Renal cortical epithelial cell (primary cell): Measurements from ENCODE around the gene MKLN1. TPM values are rescaled to one million over a fixed set of nuclear protein-coding genes. Genes with fewer than 3 reads are reported as not detected.
A peak's percentile ranks its signal among the peaks of the same experiment; 100 is the strongest.
"Not testable (repeated sequence)": the region's sequence is repeated elsewhere in the genome, so short reads cannot be mapped to it uniquely, and the experiment has no call there.

Experiments used
- DNase-seq: peaks from one replicate; pipeline ENCODE4 v3.0.0-alpha.2; 2011; ENCODE audit warnings: low read depth
- total RNA-seq: library from RNA; depleted of rRNA; stranded (reverse); fragments of >200 nt; gene quantifications from 2 replicates; pipeline ENCODE4 v1.2.3, GENCODE V29; 2014

MKLN1 gene
- total RNA-seq, 1 donor from 2014 or later = 76.9 TPM

GRCh38 chr7:131501422-131501821 is 173.7 kb downstream of the MKLN1 start:
- peak; percentile 77 for DNase-seq

DNA sequence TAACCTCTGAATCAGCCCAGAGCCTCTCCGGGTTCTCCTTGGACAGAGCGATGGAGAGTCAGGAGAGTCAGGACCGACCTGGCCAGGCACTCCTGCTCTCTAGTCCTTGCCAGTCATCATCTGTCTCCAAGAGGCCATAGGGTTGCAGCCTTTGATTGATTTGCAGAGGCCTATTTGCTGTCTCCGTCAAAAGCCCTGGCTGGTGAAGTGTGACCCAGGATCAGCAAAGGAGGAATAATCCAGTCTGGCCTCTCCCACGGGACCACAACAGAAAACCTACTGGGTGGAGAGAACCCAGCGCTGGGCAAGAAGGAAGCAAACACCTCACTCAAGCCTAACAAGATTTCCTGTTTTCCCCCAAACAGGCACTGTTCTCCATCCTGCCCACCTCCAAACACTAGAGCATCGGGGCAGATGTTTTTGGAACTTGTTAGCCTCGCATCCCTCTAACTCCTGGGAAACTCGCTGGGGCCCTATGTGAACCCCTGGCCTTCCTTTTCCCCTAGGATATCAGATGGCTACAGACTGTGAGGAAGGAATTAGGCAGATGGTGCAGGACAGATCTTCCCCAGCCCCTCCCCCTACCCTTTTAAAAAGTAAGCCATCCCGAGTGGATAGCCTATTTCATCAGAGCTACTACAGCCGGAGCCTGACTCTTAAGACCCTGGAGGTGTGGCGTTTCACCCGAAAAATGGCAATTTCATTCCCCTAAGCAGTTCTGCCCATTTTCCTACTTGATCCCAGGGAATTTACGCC is 174.4 kb downstream of the MKLN1 start:
- no peak for DNase-seq

DNA sequence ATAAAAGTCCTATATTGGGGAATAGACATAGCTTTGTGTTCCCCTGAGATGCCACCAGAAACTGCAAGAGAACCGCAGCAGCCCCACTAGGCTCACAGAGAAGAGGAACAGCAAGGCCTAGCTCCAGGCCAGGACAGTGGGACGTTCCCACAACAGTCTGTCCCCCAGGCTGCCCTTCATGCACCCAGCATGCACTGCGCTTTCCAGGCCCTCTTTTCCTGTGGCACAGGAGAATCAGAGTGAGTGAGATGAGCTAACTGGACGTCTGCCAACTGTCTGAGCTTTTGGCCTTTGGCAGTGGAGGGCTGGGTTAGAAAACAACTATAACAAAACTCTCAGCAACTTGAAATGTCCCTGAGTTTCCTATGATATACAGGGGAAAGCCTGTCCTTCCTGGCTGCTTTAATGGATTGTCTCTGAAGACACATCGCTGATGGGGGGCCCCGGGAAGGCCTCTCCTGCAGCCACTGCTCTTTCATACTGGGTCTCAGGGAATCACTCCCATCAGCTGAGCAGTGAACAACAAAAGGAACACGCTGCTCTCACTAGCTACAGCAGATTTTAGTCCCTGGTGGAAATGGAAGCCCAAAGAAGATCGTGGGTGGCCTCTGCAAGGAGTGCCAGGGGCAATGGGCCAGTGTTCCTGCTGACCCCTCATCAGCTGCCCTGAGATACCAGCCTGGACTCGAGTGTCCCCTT is 175.3 kb downstream of the MKLN1 start:
- peak; percentile 57 for DNase-seq

DNA sequence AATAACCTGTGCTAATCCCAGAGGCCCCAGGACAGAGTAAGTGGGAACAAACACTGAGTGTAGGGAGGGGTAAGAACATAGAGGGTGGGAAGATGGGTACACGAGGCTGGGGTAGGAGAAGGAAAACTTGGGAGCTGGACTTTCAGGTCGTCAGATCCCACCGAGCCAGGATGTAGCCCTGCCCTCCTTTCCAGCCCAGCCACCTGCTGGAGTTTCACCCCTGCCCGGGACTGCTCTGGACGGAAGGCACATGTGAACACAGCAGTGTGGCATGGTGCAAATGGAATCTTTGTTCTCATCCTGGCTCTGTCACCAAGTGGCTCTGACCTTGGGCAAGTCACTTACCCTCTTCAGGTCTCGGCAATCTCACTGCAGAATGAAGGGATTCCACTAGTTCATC is 176.0 kb downstream of the MKLN1 start:
- DNase-seq = no peak

DNA sequence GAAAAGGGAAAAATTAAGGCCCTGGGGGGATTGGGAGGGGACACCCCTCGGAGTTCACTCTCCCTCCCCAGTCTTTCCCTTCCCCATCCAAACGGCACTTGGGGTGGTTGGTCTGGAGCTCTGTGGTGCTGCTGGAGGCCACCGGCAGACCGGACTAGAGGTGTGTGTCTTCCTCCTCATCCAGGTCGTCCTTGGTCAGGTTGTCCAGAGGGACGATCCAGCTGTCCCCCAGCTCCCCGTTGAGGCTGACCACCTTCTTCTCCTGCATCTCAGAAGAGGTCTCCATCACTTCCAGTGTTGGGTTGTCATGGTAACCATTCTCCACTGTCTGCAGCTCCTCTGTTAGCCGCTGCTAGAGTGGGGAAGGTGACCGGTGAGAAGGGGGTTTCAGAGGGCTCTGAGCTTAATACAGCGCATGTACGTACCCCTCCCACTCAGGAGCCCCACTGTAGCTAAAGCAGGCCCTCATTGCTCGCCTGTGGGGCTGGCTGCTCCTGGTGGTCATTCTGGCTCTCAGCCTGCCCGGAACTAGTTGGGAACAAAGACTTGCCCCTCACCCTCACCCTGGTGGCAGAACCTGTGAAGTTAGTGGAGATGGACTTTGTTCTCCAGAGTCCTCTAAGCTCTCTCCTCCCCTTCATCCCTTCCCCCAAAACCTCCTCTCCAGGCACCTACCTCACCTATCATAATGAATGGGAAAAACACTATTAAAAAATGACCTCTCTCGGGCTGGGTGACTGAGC is 176.7 kb downstream of the MKLN1 start:
- DNase-seq = no peak

DNA sequence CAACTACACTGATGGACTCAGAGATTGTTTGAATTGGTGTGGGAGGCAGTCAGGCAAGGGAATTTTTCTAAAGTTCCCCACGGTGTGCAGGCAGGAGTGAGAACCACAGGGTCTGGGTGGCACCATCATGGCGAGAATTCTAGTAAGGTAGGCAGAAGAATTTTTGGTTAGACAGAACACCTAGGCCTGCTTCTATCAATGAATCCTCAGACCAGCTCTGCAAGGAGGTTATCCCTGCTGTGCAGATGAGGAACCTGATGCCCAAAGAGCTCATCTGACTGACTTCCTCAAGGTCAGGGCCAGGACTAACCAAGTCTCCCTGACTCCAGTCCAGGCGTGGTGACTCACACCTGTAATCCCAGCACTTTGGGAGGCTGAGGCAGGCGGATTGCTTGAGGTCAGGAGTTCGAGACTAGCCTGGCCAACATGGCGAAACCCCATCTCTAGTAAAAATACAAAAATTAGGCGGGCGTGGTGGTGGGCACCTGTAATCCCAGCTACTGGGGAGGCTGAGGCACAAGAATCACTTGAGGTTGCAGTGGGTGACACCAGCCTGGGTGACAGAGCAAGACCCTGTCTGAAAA is 177.5 kb downstream of the MKLN1 start:
- not testable (repeated sequence) for DNase-seq

DNA sequence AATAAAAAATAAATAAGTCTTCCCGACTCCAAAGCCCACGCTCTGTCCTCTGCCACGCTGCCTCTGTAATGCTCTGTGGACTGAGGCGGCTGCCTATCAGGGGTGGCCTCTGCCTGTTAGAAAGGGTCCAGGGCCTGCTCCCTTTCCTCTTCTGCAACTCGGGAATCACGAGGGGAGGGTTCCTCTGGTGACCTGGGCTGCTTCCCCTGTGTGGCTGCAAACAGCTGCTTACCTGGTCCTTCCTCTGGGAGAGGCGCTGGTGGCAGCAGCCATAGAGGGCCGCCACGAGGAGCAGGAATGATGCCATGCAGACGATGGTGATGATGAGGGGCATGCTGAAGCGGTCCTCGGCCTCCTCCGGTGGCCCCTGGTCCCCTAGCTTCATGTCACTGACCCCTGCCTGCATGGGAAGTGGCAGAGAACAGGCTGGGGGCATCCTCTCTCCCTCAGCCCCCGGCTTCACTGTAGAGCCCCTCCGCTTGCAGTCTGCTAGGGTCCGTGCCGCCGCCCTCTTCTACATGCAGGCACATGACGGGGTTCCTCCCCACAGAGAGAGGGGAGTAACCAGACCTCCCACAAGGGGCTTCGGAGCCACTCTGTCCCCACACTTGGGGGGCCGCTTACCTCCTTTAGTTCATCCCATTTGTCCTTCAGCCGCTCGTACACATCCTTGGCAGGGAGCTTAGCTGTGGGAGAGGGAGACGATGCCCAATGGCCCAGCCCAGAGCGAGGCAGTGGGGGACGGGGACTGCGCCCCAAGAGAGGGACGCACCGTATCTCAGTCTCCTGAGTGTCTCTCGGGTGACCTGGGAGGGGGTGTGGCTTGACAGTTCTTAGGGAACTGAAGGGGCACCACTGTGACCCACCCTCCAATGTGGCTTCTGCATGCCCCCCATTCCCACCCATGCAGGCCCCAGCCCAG is 178.2 kb downstream of the MKLN1 start:
- no peak for DNase-seq

DNA sequence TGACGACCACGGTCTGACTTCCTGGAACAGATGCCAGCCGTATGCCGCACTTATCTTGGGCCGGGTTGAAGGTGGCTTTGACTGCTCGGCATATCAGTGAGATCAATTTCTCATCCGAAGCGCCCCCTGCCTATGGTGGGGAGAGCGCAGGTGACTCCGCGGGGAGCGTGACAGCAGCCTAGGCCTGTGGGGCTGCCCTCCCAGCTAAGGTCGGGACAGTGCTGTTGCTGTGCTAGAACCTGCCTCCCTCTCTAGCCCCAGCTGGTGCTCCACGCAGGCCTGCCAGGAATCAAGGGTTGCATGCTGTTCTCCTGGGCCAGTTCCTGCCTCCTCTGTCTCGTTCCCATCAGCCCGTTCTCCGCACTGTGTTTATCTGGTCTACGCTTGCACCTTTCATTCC is 178.9 kb downstream of the MKLN1 start:
- DNase-seq = no peak

DNA sequence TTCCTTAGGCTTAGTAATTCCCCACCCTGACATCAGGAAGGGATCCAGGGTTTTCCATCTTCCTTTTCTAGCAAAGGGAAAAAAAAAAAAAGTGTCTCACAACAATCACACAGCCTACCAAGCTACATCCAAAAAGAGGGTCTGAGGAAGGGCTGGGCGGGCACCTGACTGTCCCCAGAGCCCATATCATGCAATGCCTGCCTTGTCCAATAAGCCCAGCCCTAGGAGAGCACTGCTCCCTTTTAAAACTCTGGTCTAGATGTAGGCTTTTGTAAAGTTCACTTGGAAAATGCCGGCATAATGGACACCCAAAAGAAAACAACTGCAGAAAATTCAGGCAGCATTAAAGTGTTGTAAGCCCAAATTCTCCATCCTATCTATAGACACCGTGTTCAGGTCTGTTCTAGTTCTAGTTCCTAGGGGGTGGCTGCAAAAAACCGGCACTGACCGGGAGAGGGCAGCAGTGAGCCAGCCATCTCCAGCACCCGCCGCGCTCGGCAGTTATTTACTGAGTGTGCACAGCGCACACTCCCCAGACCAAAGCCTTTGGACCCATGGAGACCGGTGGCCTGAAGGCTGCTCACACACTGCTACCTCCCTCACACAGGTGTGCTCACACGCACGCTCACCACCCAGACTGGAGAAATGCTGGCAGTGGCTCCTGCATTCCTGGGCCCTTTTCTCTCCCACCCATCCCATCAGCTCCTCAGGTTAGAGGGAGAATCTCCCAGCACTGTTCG is 180.1 kb downstream of the MKLN1 start:
- DNase-seq = peak; percentile 44

DNA sequence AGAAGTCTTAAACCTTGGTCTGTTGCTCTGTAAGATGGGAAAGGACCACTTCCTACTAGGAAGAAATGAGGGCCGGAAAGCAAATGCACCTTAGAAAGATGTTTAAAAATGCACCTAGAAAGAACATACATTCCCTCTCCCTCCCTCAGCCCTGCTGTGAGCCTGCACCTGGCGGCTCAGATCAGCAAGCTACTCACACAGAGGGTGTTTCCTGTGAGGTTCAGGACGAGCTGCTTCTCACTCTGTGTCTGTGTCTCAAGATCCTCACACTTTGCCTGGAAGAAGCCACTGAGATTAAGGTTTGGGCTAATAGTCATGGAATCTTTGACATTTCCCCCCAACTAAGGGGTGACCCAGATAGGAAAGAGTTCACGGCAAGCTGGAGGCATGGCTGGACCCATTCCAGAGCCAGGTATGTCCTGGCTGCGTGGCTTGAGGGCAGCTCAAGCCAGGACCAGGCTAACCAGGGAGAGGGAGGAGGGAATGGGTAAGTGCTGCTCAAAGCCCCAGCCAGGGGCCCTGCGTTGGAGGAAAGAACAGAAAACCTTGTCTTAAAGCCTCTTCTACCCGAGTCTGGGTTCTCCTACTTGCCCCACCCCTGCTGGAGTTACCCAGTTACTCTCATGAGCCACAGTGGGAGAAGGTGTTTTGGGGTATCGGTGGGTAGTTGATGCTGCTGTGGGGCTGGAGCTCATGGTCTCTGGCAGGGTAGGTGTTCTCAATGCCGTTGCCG is 181.2 kb downstream of the MKLN1 start:
- no peak for DNase-seq

DNA sequence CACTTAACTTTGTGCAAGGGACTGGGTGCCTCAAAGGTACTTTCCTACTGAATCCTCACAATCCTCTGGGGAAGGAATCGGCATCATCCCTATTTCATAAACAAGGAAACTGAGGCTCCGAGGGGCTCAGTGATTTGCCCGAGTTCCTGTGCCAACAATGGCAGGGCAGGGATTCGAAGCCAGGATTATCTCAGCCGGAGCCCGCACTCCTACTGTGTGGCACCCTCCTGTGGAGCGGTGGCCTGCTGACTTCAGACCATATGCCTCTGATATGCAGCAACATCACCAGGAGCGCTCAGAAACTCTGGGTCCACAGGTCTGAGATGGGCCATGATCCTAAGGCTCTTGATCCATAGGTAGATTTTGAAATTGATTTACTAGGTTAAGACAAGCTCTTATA is 182.1 kb downstream of the MKLN1 start:
- DNase-seq = no peak

- DNase-seq = no peak
Measured at GRCh38 chr7:131511071-131511470, 183.4 kb downstream of the MKLN1 start.

DNA sequence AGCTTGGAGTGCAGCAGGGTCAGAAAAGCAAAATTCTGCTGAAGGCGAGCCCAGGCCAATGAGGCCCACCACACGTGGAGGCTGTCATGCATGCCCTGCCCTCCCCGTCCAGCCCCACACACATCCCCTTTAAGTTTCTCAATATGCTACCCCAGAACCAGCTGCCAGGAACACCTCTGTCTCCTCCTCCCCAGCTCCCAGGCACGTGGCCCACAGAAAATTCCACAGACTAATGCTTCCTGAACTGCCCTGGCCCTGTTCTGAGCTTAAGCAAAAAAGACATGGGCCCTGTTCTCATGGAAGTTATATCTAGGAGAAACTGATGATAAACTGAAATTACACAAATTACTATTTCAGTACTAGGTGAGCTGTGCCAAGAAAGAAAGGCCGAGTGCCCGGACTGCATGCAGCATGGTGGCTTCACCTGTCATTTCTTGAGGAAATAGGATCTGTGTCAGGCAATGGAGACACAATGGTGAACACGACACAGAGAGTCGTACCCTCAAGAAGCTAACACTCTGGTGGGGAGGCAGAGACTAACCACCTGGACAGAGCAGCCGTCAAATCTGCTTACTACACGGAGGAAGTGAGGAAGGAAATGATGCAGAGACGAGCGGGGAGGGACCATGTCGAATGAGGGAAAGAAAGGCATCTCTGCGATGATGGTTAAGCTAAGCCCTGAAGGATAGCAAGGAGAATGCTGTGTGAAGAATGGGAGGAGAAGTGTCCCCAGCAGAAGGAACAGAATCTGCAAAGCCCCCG is 184.3 kb downstream of the MKLN1 start:
- no peak for DNase-seq

DNA sequence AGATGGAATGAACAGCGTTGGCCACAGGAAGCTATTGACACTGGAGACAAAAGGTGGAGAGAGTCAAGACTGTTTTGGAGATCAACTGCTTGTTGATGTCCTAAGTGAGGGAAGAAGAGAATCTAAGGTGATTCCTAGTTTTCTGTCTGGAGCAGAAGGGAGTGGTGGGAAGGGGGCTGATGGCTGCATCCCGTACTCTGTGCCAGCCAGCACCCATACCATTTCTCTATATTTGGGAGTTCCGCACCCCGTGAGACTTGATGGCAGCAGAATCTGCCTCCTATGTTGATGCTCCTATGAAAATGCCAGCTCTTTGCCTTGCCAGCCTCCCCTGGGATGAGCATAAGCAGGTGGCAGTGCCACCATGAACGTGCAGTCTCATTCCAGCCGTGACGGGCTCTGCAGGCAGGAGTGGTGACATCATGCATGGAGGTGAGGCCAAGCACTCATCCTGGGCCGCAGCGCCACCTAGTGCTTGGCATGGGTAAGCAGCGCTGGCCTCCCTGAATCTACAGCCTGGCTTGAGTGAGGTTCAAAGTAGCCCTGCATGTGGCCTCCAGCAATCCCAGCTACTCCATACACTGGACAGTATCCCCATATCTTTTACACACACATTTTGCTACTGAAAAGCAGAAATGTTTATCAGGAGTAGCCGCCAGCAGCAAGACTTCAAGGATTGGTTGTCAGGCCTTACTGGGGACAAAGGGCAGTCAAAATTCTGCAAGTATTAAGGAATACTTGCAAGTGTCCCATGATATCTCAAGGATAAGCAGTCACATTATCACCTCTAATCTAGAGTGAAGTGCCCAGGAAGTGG is 185.8 kb downstream of the MKLN1 start:
- peak; percentile 72 for DNase-seq

DNA sequence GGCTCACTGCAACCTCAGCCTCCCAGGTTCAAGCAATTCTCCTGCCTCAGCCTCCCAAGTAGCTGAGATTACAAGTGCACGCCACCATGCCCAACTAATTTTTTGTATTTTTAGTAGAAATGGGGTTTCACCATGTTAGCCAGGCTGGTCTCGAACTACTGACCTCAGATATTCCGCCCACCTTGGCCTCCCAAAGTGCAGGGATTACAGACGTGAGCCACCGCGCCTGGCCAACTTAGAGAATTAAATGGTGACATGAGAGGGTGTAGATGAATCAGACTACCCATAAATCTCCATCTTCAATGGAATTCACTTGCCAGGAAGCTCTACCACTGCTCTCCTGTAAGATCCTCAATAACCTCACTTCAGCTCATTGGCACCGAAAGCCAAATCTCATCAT is 187.8 kb downstream of the MKLN1 start:
- not testable (repeated sequence) for DNase-seq

DNA sequence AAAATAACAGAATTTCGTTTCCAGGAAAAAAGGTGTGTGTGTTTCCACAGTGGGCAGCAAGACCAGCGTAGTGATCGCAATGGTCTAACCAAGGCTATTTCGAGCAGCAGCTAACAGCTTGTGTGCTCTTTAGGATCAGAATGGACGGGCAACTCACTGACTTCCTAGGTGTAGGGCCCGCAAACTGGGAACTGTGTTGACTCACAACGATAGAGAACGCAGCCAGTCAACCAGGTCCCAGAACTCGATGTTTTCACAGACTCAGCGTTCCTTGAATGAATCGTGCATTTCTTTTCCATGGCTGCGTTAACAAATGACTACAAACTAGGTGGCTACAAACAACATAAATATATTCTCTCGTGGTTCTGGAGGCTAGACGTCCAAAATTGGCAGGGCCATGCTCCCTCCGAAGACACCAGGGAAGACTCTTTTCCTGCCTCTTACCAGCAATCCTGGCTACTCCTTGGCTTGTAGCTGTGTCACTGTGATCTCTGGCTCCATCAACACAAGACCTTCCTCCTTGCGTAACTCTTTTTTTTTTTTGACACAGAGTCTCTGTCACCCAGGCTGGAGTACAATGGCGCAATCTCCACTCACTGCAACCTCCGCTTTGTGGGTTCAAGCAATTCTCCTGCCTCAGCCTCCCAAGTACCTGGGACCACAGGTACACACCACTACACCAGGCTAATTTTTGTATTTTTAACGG is 189.7 kb downstream of the MKLN1 start:
- no peak for DNase-seq

GRCh38 chr7:131518626-131519025 is 190.9 kb downstream of the MKLN1 start:
- DNase-seq = no peak
